Measurements from ENCODE around the gene INPPL1.

INPPL1 gene

GRCh38 chr11:72216638-72217037, 7.9 kb upstream of the INPPL1 start, which contains the start of gene FOLR2:
Gene FOLR2 (plus strand): TSS chr11:72216794. CDS start chr11:72218585, 1,791 bp downstream.
- no peak for DNase-seq

- DNase-seq, result no peak
Observed at GRCh38 chr11:72217841-72218240, 6.7 kb upstream of the INPPL1 start.

GRCh38 chr11:72218251-72218745, 6.3 kb upstream of the INPPL1 start:
- DNase-seq, result no peak

GRCh38 chr11:72220696-72221363, 3.7 kb upstream of the INPPL1 start:
- DNase-seq, result no peak

- no peak for DNase-seq
Observed at GRCh38 chr11:72221386-72222075, 3.0 kb upstream of the INPPL1 start.

- no peak for DNase-seq
Observed at GRCh38 chr11:72222106-72222891, 2.3 kb upstream of the INPPL1 start.

GRCh38 chr11:72222907-72223614, 1.5 kb upstream of the INPPL1 start:
- DNase-seq, result peak; percentile 88

GRCh38 chr11:72223615-72224563, 678 bp upstream of the INPPL1 start:
- DNase-seq, result no peak

GRCh38 chr11:72225411-72225951, 914 bp downstream of the INPPL1 start:
- no peak for DNase-seq

- no peak for DNase-seq
Observed at GRCh38 chr11:72226701-72227100, 2.1 kb downstream of the INPPL1 start.

- DNase-seq, result no peak
Observed at GRCh38 chr11:72227316-72228228, 3.0 kb downstream of the INPPL1 start.

GRCh38 chr11:72228229-72228843, 3.8 kb downstream of the INPPL1 start:
- DNase-seq, result no peak

GRCh38 chr11:72228844-72229231, 4.3 kb downstream of the INPPL1 start:
- DNase-seq, result no peak

- no peak for DNase-seq
Observed at GRCh38 chr11:72229336-72229924, 4.9 kb downstream of the INPPL1 start.

GRCh38 chr11:72229925-72230763, 5.6 kb downstream of the INPPL1 start:
- DNase-seq, result no peak

GRCh38 chr11:72230764-72231365, 6.3 kb downstream of the INPPL1 start:
- DNase-seq, result no peak

GRCh38 chr11:72231396-72232259, 7.1 kb downstream of the INPPL1 start:
- no peak for DNase-seq

Measured in activated T-cell treated with anti-CD3 and anti-CD28 coated beads for 4 hours (primary cell).